HEK293 (cell line): ENCODE data around the gene NPAS2.

Experiments used
- CTCF ChIA-PET: fragments of 350-600 bp; formaldehyde crosslinking; extraction: SDS; loops from one replicate; lab custom pipeline; 2021; ENCODE audit warnings: antibody characterized with exemption; lab: Yijun Ruan, JAX
- POLR2A ChIA-PET: fragments of 300-600 bp; formaldehyde crosslinking; extraction: SDS; loops from one replicate; lab custom pipeline; 2020; ENCODE audit warnings: antibody characterized with exemption, inconsistent platforms; lab: Yijun Ruan, JAX
- H3K27ac ChIP-seq: fragments of 200-500 bp; sonication (Bioruptor generic); 2 replicates; pipeline ENCODE4 v1.5.1; 2014; ENCODE audit warnings: low read depth, low read length, control low read depth, inconsistent platforms; ENCODE audit errors: extremely low read depth
- H3K36me3 ChIP-seq, 2 experiments: fragments of 200-500 bp in 1 of 2; sonication (Bioruptor generic) in 1 of 2; 1 replicate in 1 of 2; 2 replicates in 1 of 2; pipeline ENCODE4 v1.5.1; 2014 to 2017; ENCODE audit warnings: inconsistent platforms in 2 of 2, low read length in 2 of 2; ENCODE audit not compliant: control insufficient read depth in 2 of 2, insufficient read depth in 1 of 2
- H3K4me1 ChIP-seq: fragments of 200-500 bp; sonication (Bioruptor generic); 2 replicates; pipeline ENCODE4 v1.5.1; 2014; ENCODE audit warnings: mild to moderate bottlenecking, low read length, inconsistent platforms; ENCODE audit not compliant: control insufficient read depth, insufficient read depth
- H3K4me3 ChIP-seq: 2 replicates; pipeline ENCODE4 v1.5.1; 2011; ENCODE audit warnings: low read depth, mild to moderate bottlenecking, control low read depth, low read length, moderate library complexity
- H3K9me3 ChIP-seq: fragments of 200-500 bp; sonication (Bioruptor generic); 2 replicates; pipeline ENCODE4 v1.5.1; 2014; ENCODE audit warnings: low read depth, low read length, inconsistent platforms; ENCODE audit not compliant: control insufficient read depth, insufficient read depth
- PRDM4 ChIP-seq: fragments of 450-650 bp; formaldehyde crosslinking; IDR thresholded peaks from 2 replicates; pipeline ENCODE4 v1.5.1; 2017; ENCODE audit warnings: missing biosample characterization, missing genetic modification characterization
- TRIM28 ChIP-seq: IDR thresholded peaks from 2 replicates; pipeline ENCODE4 v1.6.1; 2011; ENCODE audit warnings: low read length, control low read depth, borderline replicate concordance
- ZBTB20 ChIP-seq: fragments of 450-650 bp; formaldehyde crosslinking; IDR thresholded peaks from 2 replicates; pipeline ENCODE4 v1.5.1; 2016; ENCODE audit warnings: missing biosample characterization, missing genetic modification characterization
- ZBTB21 ChIP-seq: fragments of 450-650 bp; formaldehyde crosslinking; IDR thresholded peaks from 2 replicates; pipeline ENCODE4 v1.5.1; 2017; ENCODE audit warnings: missing biosample characterization, missing genetic modification characterization
- ZBTB44 ChIP-seq: fragments of 450-650 bp; IDR thresholded peaks from 2 replicates; pipeline ENCODE4 v1.5.1; 2018; ENCODE audit warnings: missing biosample characterization, mild to moderate bottlenecking, missing genetic modification characterization
- ZFP3 ChIP-seq: fragments of 450-650 bp; formaldehyde crosslinking; IDR thresholded peaks from 2 replicates; pipeline ENCODE4 v1.5.1; 2016; ENCODE audit warnings: low read depth, missing biosample characterization, missing genetic modification characterization
- ZNF112 ChIP-seq: fragments of 450-650 bp; formaldehyde crosslinking; IDR thresholded peaks from 2 replicates; pipeline ENCODE4 v1.5.0; 2017; ENCODE audit warnings: missing biosample characterization, missing genetic modification characterization
- ZNF121 ChIP-seq: fragments of 450-650 bp; formaldehyde crosslinking; IDR thresholded peaks from 2 replicates; pipeline ENCODE4 v1.5.1; 2016; ENCODE audit warnings: missing biosample characterization, missing genetic modification characterization
- ZNF169 ChIP-seq: fragments of 450-650 bp; formaldehyde crosslinking; IDR thresholded peaks from 2 replicates; pipeline ENCODE4 v1.5.1; 2016; ENCODE audit warnings: missing biosample characterization, missing genetic modification characterization
- ZNF223 ChIP-seq: fragments of 450-650 bp; formaldehyde crosslinking; IDR thresholded peaks from 2 replicates; pipeline ENCODE4 v1.5.1; 2016; ENCODE audit warnings: missing biosample characterization, missing genetic modification characterization
- ZNF341 ChIP-seq: fragments of 450-650 bp; formaldehyde crosslinking; IDR thresholded peaks from 2 replicates; pipeline ENCODE4; 2016; ENCODE audit warnings: low read depth, missing biosample characterization, missing genetic modification characterization
- ZNF394 ChIP-seq: fragments of 450-650 bp; formaldehyde crosslinking; IDR thresholded peaks from 2 replicates; pipeline ENCODE4 v1.5.1; 2016; ENCODE audit warnings: missing biosample characterization, missing genetic modification characterization, mild to moderate bottlenecking, moderate library complexity, borderline replicate concordance
- ZNF48 ChIP-seq: fragments of 450-650 bp; formaldehyde crosslinking; IDR thresholded peaks from 2 replicates; pipeline ENCODE4 v1.5.1; 2016; ENCODE audit warnings: missing biosample characterization, missing genetic modification characterization
- ZNF488 ChIP-seq: fragments of 450-650 bp; formaldehyde crosslinking; IDR thresholded peaks from 2 replicates; pipeline ENCODE4 v1.5.1; 2016; ENCODE audit warnings: missing biosample characterization, missing genetic modification characterization
- ZNF521 ChIP-seq: fragments of 450-650 bp; formaldehyde crosslinking; IDR thresholded peaks from 2 replicates; pipeline ENCODE4 v1.5.1; 2017; ENCODE audit warnings: missing biosample characterization, mild to moderate bottlenecking, missing genetic modification characterization
- ZNF544 ChIP-seq: fragments of 450-650 bp; formaldehyde crosslinking; IDR thresholded peaks from 2 replicates; pipeline ENCODE4 v1.5.0; 2017; ENCODE audit warnings: missing biosample characterization, missing genetic modification characterization
- ZNF580 ChIP-seq: fragments of 450-650 bp; formaldehyde crosslinking; IDR thresholded peaks from 2 replicates; pipeline ENCODE4 v1.5.1; 2016; ENCODE audit warnings: missing biosample characterization, missing genetic modification characterization
- ZNF621 ChIP-seq: fragments of 450-650 bp; formaldehyde crosslinking; IDR thresholded peaks from 2 replicates; pipeline ENCODE4 v1.5.1; 2017; ENCODE audit warnings: missing biosample characterization, missing genetic modification characterization
- ZNF624 ChIP-seq: fragments of 450-650 bp; formaldehyde crosslinking; IDR thresholded peaks from 2 replicates; pipeline ENCODE4 v1.5.1; 2017; ENCODE audit warnings: missing biosample characterization, missing genetic modification characterization
- ZNF692 ChIP-seq: fragments of 450-650 bp; formaldehyde crosslinking; IDR thresholded peaks from 2 replicates; pipeline ENCODE4 v1.5.1; 2016; ENCODE audit warnings: missing biosample characterization, missing genetic modification characterization
- ZNF704 ChIP-seq: fragments of 450-650 bp; formaldehyde crosslinking; IDR thresholded peaks from 2 replicates; pipeline ENCODE4 v1.5.1; 2016; ENCODE audit warnings: missing biosample characterization, missing genetic modification characterization
- ZNF747 ChIP-seq: fragments of 450-650 bp; formaldehyde crosslinking; IDR thresholded peaks from 2 replicates; pipeline ENCODE4 v1.5.1; 2016; ENCODE audit warnings: missing biosample characterization, missing genetic modification characterization
- ZNF776 ChIP-seq: fragments of 450-650 bp; formaldehyde crosslinking; IDR thresholded peaks from 2 replicates; pipeline ENCODE4 v1.5.0; 2017; ENCODE audit warnings: missing biosample characterization, missing genetic modification characterization, borderline replicate concordance
- ZSCAN18 ChIP-seq: fragments of 450-650 bp; formaldehyde crosslinking; IDR thresholded peaks from 2 replicates; pipeline ENCODE4 v1.5.1; 2016; ENCODE audit warnings: missing biosample characterization, missing genetic modification characterization

The NPAS2 gene

GRCh38 chr2:101003278-101003775, 183.4 kb downstream of the NPAS2 start:
- ChIA-PET CTCF (interaction anchor here (0.6 to 2.5 kb wide), 4 partner anchors 9 to 397 kb away, joined by 3 to 17 read pairs (median 4); no protein-coding TSS in a partner anchor), POLR2A (interaction anchor here (0.7 to 2.0 kb wide), 4 partner anchors 9 to 440 kb away, joined by 3 to 12 read pairs (median 6); partner anchors contain the start of genes PDCL3 and TBC1D8)
- H3K36me3 ChIP-seq, result peaks cover 38 to 59% of the 10 kb centered on the region in 2 experiments
- peak overlapping the region; percentile 93 for H3K4me3 ChIP-seq
- peak overlapping the region; percentile 98 for H3K27ac ChIP-seq
- H3K4me1 ChIP-seq, result no peaks in the 10 kb centered on the region
- TF ChIP-seq ZBTB44 (no peak), PRDM4 (tag by site-specific recombination) (no peak), TRIM28 (no peak), ZNF121 (tag by site-specific recombination) (no peak), ZNF704 (no peak), ZNF692 (tag by site-specific recombination) (no peak), ZBTB21 (tag by site-specific recombination) (no peak), ZNF488 (tag by site-specific recombination) (no peak), ZNF394 (tag by site-specific recombination) (no peak), ZSCAN18 (tag by site-specific recombination) (no peak)
- no peaks in the 10 kb centered on the region for H3K9me3 ChIP-seq

- H3K36me3 ChIP-seq, result peaks cover 44 to 68% of the 10 kb centered on the region in 2 experiments
- no peak overlapping the region for H3K4me3 ChIP-seq
- POLR2A ChIA-PET, result no interaction called here
- H3K4me1 ChIP-seq, result no peaks in the 10 kb centered on the region
- CTCF ChIA-PET, result interaction anchor here (0.6 to 2.5 kb wide), 6 partner anchors 7 to 398 kb away, joined by 3 to 17 read pairs (median 4); no protein-coding TSS in a partner anchor
- no peaks in the 10 kb centered on the region for H3K9me3 ChIP-seq
- H3K27ac ChIP-seq, result peak overlapping the region; percentile 18; the same call in 1 of the 2 replicates
- no peak for TF ChIP-seq ZNF341
- TF ChIP-seq ZNF169 (tag by site-specific recombination), result no peak
- no peak for TF ChIP-seq ZFP3 (tag by site-specific recombination)
- TF ChIP-seq ZNF544, result no peak
- no peak for TF ChIP-seq ZNF48
- no peak for TF ChIP-seq ZNF112 (tag by site-specific recombination)
- no peak for TF ChIP-seq ZNF776 (tag by site-specific recombination)
- TF ChIP-seq ZNF580 (tag by site-specific recombination), result no peak
- TF ChIP-seq ZNF624 (tag by site-specific recombination), result no peak
- TF ChIP-seq ZNF521, result no peak
- no peak for TF ChIP-seq ZBTB20 (tag by site-specific recombination)
- TF ChIP-seq ZNF223 (tag by site-specific recombination), result no peak
- TF ChIP-seq ZNF747 (tag by site-specific recombination), result no peak
- no peak for TF ChIP-seq ZNF621 (tag by site-specific recombination)
Measured at GRCh38 chr2:101004620-101005325, 184.8 kb downstream of the NPAS2 start.
